ENCODE results near the gene MSI2.

MSI2 gene

GRCh38 chr17:57400648-57401047, 144.3 kb downstream of the MSI2 start:
- no peak for DNase-seq

- DNase-seq = no peak
Observed at GRCh38 chr17:57401556-57402488, 145.5 kb downstream of the MSI2 start.

- DNase-seq = no peak
Observed at GRCh38 chr17:57402681-57403180, 146.4 kb downstream of the MSI2 start.

GRCh38 chr17:57403236-57403635, 146.9 kb downstream of the MSI2 start:
- DNase-seq = no peak

GRCh38 chr17:57404073-57404472, 147.8 kb downstream of the MSI2 start:
- DNase-seq = no peak

GRCh38 chr17:57404795-57405490, 148.6 kb downstream of the MSI2 start:
- DNase-seq = no peak

GRCh38 chr17:57405491-57406072, 149.3 kb downstream of the MSI2 start:
- DNase-seq = no peak

- DNase-seq = no peak
Observed at GRCh38 chr17:57406131-57406980, 150.0 kb downstream of the MSI2 start.

- DNase-seq = no peak
Observed at GRCh38 chr17:57406981-57407286, 150.6 kb downstream of the MSI2 start.

- DNase-seq = peak; percentile 69
Observed at GRCh38 chr17:57407287-57408070, 151.2 kb downstream of the MSI2 start.

GRCh38 chr17:57408071-57408811, 151.9 kb downstream of the MSI2 start:
- peak; percentile 82 for DNase-seq

- DNase-seq = no peak
Observed at GRCh38 chr17:57410169-57410568, 153.8 kb downstream of the MSI2 start.

GRCh38 chr17:57412520-57413096, 156.3 kb downstream of the MSI2 start:
- no peak for DNase-seq

GRCh38 chr17:57413848-57414651, 157.7 kb downstream of the MSI2 start:
- DNase-seq = no peak

GRCh38 chr17:57415751-57416207, 159.5 kb downstream of the MSI2 start:
- no peak for DNase-seq

GRCh38 chr17:57416369-57416768, 160.0 kb downstream of the MSI2 start:
- no peak for DNase-seq

GRCh38 chr17:57417956-57418355, 161.6 kb downstream of the MSI2 start:
- no peak for DNase-seq

- DNase-seq = no peak
Observed at GRCh38 chr17:57418463-57419246, 162.3 kb downstream of the MSI2 start.

Data from NCI-H345 (cell line).